ENCODE measurements around the gene DAB1. TPM values are rescaled to one million over a fixed set of nuclear protein-coding genes. Genes with fewer than 3 reads are reported as not detected.

Gene DAB1
- total RNA-seq, 6 donors from 2014 or later: 0.15 to 0.20 TPM; not detected in 4

- TF ChIP-seq EP300 (IDR thresholded peaks at IDR 0.05): no peak
- TF ChIP-seq POLR2A (IDR thresholded peaks at IDR 0.05): no peak
- TF ChIP-seq POLR2AphosphoS5 (IDR thresholded peaks at IDR 0.05): no peak
- TF ChIP-seq, protein P1, sequence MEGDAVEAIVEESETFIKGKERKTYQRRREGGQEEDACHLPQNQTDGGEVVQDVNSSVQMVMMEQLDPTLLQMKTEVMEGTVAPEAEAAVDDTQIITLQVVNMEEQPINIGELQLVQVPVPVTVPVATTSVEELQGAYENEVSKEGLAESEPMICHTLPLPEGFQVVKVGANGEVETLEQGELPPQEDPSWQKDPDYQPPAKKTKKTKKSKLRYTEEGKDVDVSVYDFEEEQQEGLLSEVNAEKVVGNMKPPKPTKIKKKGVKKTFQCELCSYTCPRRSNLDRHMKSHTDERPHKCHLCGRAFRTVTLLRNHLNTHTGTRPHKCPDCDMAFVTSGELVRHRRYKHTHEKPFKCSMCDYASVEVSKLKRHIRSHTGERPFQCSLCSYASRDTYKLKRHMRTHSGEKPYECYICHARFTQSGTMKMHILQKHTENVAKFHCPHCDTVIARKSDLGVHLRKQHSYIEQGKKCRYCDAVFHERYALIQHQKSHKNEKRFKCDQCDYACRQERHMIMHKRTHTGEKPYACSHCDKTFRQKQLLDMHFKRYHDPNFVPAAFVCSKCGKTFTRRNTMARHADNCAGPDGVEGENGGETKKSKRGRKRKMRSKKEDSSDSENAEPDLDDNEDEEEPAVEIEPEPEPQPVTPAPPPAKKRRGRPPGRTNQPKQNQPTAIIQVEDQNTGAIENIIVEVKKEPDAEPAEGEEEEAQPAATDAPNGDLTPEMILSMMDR (IDR thresholded peaks at IDR 0.05): no peak
- DNase-seq: no peak
- WGBS, 2 donors: 80 to 91% methylated on average over 2 of the region's 2 CpGs
These were observed 437.5 kb downstream of the DAB1 start for GRCh38 chr1:56986397-56986796.

GRCh38 chr1:56985857-56986256, 438.0 kb downstream of the DAB1 start:
- ATAC-seq (ENCODE audit: low FRiP score in 2 of 2): no peak
- Histone ChIP-seq H3K36me3 (no peaks in the 10 kb centered on the region), H3K27ac (no peak overlapping the region), H3K27me3 (no peaks in the 10 kb centered on the region), H3K4me3 (no peak overlapping the region), H3K9me3 (no peaks in the 10 kb centered on the region), H3K4me1 (no peaks in the 10 kb centered on the region)
- no peak for DNase-seq
- TF ChIP-seq POLR2A (IDR thresholded peaks at IDR 0.05): no peak
- no peak for TF ChIP-seq EP300 (IDR thresholded peaks at IDR 0.05)
- TF ChIP-seq POLR2AphosphoS5 (IDR thresholded peaks at IDR 0.05): no peak
- TF ChIP-seq, protein P1 (IDR thresholded peaks at IDR 0.05): no peak
- WGBS, 2 donors: 86 to 89% methylated on average over 2 of the region's 2 CpGs

More at GRCh38 chr1:56986397-56986796, 437.5 kb downstream of the DAB1 start:
- no peaks in the 10 kb centered on the region for H3K27me3 ChIP-seq
- no peak for ATAC-seq (ENCODE audit: low FRiP score in 2 of 2)
- H3K27ac ChIP-seq: no peak overlapping the region
- no peaks in the 10 kb centered on the region for H3K9me3 ChIP-seq
- H3K4me1 ChIP-seq: no peaks in the 10 kb centered on the region
- H3K4me3 ChIP-seq: no peak overlapping the region
- no peaks in the 10 kb centered on the region for H3K36me3 ChIP-seq

- ATAC-seq (ENCODE audit: low FRiP score in 2 of 2) (no peak), DNase-seq (no peak)
- Histone ChIP-seq H3K27me3 (no peaks in the 10 kb centered on the region), H3K36me3 (no peaks in the 10 kb centered on the region), H3K27ac (no peak overlapping the region), H3K4me1 (no peaks in the 10 kb centered on the region), H3K4me3 (no peak overlapping the region), H3K9me3 (no peaks in the 10 kb centered on the region)
- WGBS, 2 donors: 74 to 82% methylated on average over 6 of the region's 6 CpGs
- TF ChIP-seq POLR2A (IDR thresholded peaks at IDR 0.05) (no peak), POLR2AphosphoS5 (IDR thresholded peaks at IDR 0.05) (no peak), EP300 (IDR thresholded peaks at IDR 0.05) (no peak)
- TF ChIP-seq, protein P1 (IDR thresholded peaks at IDR 0.05): no peak
These were observed 440.4 kb downstream of the DAB1 start for GRCh38 chr1:56983484-56983883.

- ATAC-seq (ENCODE audit: low FRiP score in 2 of 2) (no peak), DNase-seq (no peak)
- 40 to 48% methylated on average over 4 of the region's 4 CpGs for WGBS, 2 donors
- H3K9me3 ChIP-seq: no peaks in the 10 kb centered on the region
- H3K27me3 ChIP-seq: no peaks in the 10 kb centered on the region
- no peak overlapping the region for H3K27ac ChIP-seq
- no peaks in the 10 kb centered on the region for H3K36me3 ChIP-seq
- no peaks in the 10 kb centered on the region for H3K4me1 ChIP-seq
- TF ChIP-seq POLR2AphosphoS5 (IDR thresholded peaks at IDR 0.05): no peak
- no peak for TF ChIP-seq EP300 (IDR thresholded peaks at IDR 0.05)
- TF ChIP-seq, protein P1 (IDR thresholded peaks at IDR 0.05): no peak
- no peak for TF ChIP-seq POLR2A (IDR thresholded peaks at IDR 0.05)
- H3K4me3 ChIP-seq: no peak overlapping the region
These were observed 443.7 kb downstream of the DAB1 start for GRCh38 chr1:56979986-56980755.

- Histone ChIP-seq H3K27me3 (no peaks in the 10 kb centered on the region), H3K27ac (no peak overlapping the region), H3K9me3 (no peaks in the 10 kb centered on the region), H3K36me3 (no peaks in the 10 kb centered on the region), H3K4me3 (no peak overlapping the region), H3K4me1 (no peaks in the 10 kb centered on the region)
- no peak for ATAC-seq (ENCODE audit: low FRiP score in 2 of 2)
- TF ChIP-seq POLR2A (IDR thresholded peaks at IDR 0.05): no peak
- no peak for TF ChIP-seq EP300 (IDR thresholded peaks at IDR 0.05)
- no peak for TF ChIP-seq POLR2AphosphoS5 (IDR thresholded peaks at IDR 0.05)
- TF ChIP-seq, protein P1 (IDR thresholded peaks at IDR 0.05): no peak
- 84 to 89% methylated on average over 5 of the region's 5 CpGs for WGBS, 2 donors
- no peak for DNase-seq
These were observed 445.0 kb downstream of the DAB1 start for GRCh38 chr1:56978819-56979218.

Measured in upper lobe of left lung (tissue), 6 donors.